GM23338 (cell line): ENCODE data around the gene PTGFR. TPM values are rescaled to one million over a fixed set of nuclear protein-coding genes. Genes with fewer than 3 reads are reported as not detected.

ENCODE experiments used
- ATAC-seq: fragments of 200-7000 bp; cut with Tn5 transposase; 3 replicates; pipeline ENCODE4 v1.9.1; 2020
- DNase-seq: peaks from one replicate; pipeline ENCODE4 v3.0.0-alpha.2; 2015; ENCODE audit warnings: low spot score
- H2AFZ ChIP-seq: fragments of 200-600 bp; sonication (generic); 2 replicates; pipeline ENCODE4 v1.8.0; 2016; ENCODE audit warnings: antibody characterized with exemption, mild to moderate bottlenecking, moderate library complexity
- H3F3A ChIP-seq: fragments of 200-600 bp; sonication (generic); replicated peaks from 2 replicates; pipeline ENCODE4 v1.8.0; 2017; ENCODE audit warnings: antibody characterized with exemption, mixed run types, low read depth
- H3K27ac ChIP-seq: fragments of 200-600 bp; sonication (generic); 2 replicates; pipeline ENCODE4 v1.6.1; 2016; ENCODE audit warnings: low read depth
- H3K27me3 ChIP-seq: fragments of 200-600 bp; sonication (generic); 2 replicates; pipeline ENCODE4 v1.8.0; 2016; ENCODE audit warnings: mild to moderate bottlenecking, mixed run types, moderate library complexity; ENCODE audit not compliant: insufficient read depth
- H3K36me3 ChIP-seq: fragments of 200-600 bp; sonication (generic); 2 replicates; pipeline ENCODE4 v1.8.0; 2016; ENCODE audit warnings: mild to moderate bottlenecking; ENCODE audit not compliant: insufficient read depth
- H3K4me1 ChIP-seq: fragments of 200-600 bp; sonication (generic); 2 replicates; pipeline ENCODE4 v1.8.0; 2016; ENCODE audit warnings: mild to moderate bottlenecking, moderate library complexity; ENCODE audit not compliant: insufficient read depth
- H3K4me2 ChIP-seq: fragments of 200-600 bp; sonication (generic); 2 replicates; pipeline ENCODE4 v1.7.1; 2017; ENCODE audit warnings: mixed run types
- H3K4me3 ChIP-seq: fragments of 200-600 bp; sonication (generic); 2 replicates; pipeline ENCODE4 v1.6.1; 2016; ENCODE audit warnings: mixed run types
- H3K79me2 ChIP-seq: fragments of 200-600 bp; sonication (generic); replicated peaks from 2 replicates; pipeline ENCODE4 v1.8.0; 2017; ENCODE audit warnings: mild to moderate bottlenecking; ENCODE audit not compliant: insufficient read depth
- H3K9me2 ChIP-seq: fragments of 200-600 bp; sonication (generic); 2 replicates; pipeline ENCODE4 v1.8.0; 2017; ENCODE audit not compliant: insufficient read depth
- H4K20me1 ChIP-seq: fragments of 200-600 bp; sonication (generic); replicated peaks from 2 replicates; pipeline ENCODE4 v1.8.0; 2017; ENCODE audit warnings: mild to moderate bottlenecking; ENCODE audit not compliant: insufficient read depth
- H3K27ac Mint-ChIP-seq: 2 replicates; pipeline ENCODE4 v1.8.0; 2020; ENCODE audit warnings: inconsistent platforms, mild to moderate bottlenecking, moderate library complexity, mixed read lengths
- H3K27me3 Mint-ChIP-seq: 3 replicates; pipeline ENCODE4 v1.8.0; 2022; ENCODE audit warnings: low read depth, mild to moderate bottlenecking, moderate library complexity, mixed read lengths, inconsistent platforms; ENCODE audit not compliant: insufficient read depth, poor library complexity
- H3K36me3 Mint-ChIP-seq: 3 replicates; pipeline ENCODE4 v1.8.0; 2021; ENCODE audit warnings: low read depth, mild to moderate bottlenecking, inconsistent platforms, moderate library complexity, mixed read lengths
- H3K4me1 Mint-ChIP-seq: 3 replicates; pipeline ENCODE4 v1.8.0; 2020; ENCODE audit warnings: mild to moderate bottlenecking, inconsistent platforms, mixed read lengths
- H3K4me3 Mint-ChIP-seq: 3 replicates; pipeline ENCODE4 v1.8.0; 2021; ENCODE audit warnings: moderate library complexity, mild to moderate bottlenecking, inconsistent platforms, mixed read lengths
- H3K9me3 Mint-ChIP-seq: 3 replicates; pipeline ENCODE4 v1.8.0; 2020; ENCODE audit warnings: moderate library complexity, mild to moderate bottlenecking, inconsistent platforms, mixed read lengths
- CREB1 ChIP-seq: fragments of 250-450 bp; sonication (Bioruptor Pico); IDR thresholded peaks from 2 replicates; pipeline ENCODE4 v1.5.0; 2020; ENCODE audit warnings: low read depth, mild to moderate bottlenecking, moderate library complexity
- EZH2phosphoT487 ChIP-seq: fragments of 200-600 bp; sonication (generic); IDR thresholded peaks from one replicate; pipeline ENCODE4 v1.8.1; 2018; ENCODE audit warnings: antibody characterized with exemption; ENCODE audit not compliant: unreplicated experiment
- JUNB ChIP-seq: IDR thresholded peaks from one replicate; pipeline ENCODE4 v1.6.1; 2016; ENCODE audit warnings: antibody characterized with exemption; ENCODE audit not compliant: unreplicated experiment
- NANOG ChIP-seq: IDR thresholded peaks from 2 replicates; pipeline ENCODE4 v1.6.1; 2016; ENCODE audit warnings: antibody characterized with exemption, borderline replicate concordance
- POLR2AphosphoS5 ChIP-seq: IDR thresholded peaks from 2 replicates; pipeline ENCODE4 v1.6.1; 2016; ENCODE audit warnings: antibody characterized with exemption, low read depth
- STAT1 ChIP-seq: IDR thresholded peaks from one replicate; pipeline ENCODE4 v1.6.1; 2016; ENCODE audit warnings: antibody characterized with exemption; ENCODE audit not compliant: unreplicated experiment
- ZNF114 ChIP-seq: fragments of 250-450 bp; sonication (Bioruptor Pico); IDR thresholded peaks from 2 replicates; pipeline ENCODE4 v1.5.0; 2020; ENCODE audit warnings: mild to moderate bottlenecking, moderate library complexity
- ZNF331 ChIP-seq: fragments of 250-450 bp; sonication (Bioruptor Pico); IDR thresholded peaks from 2 replicates; pipeline ENCODE4 v1.5.0; 2020; ENCODE audit warnings: low read depth, mild to moderate bottlenecking, moderate library complexity
- polyA plus RNA-seq: library from polyadenylated mRNA; unstranded; fragments of >200 nt; fragmentation: Nextera tagmentation; extraction: Ambion mirVana; gene quantifications from 2 replicates; pipeline ENCODE4 v1.2.1, GENCODE V29; 2016
- total RNA-seq: library from RNA; depleted of rRNA; stranded (reverse); fragments of >200 nt; shearing (Covaris generic); gene quantifications from 2 replicates; pipeline ENCODE4 v1.2.3, GENCODE V29; 2014
- TF ChIP-seq, protein P1 (sequence below), 2 experiments: fragments of 200-600 bp in 1 of 2; sonication (generic) in 1 of 2; conservative IDR thresholded peaks; 2 replicates each; pipeline versions ENCODE4 v1.5.1 to v1.6.1; 2016 to 2017; ENCODE audit warnings: antibody characterized with exemption in 2 of 2, low read depth in 2 of 2, mild to moderate bottlenecking in 2 of 2, moderate library complexity in 1 of 2
- TF ChIP-seq, protein P2 (sequence below): IDR thresholded peaks from 2 replicates; pipeline ENCODE4 v1.6.1; 2016; ENCODE audit warnings: antibody characterized with exemption

Gene PTGFR
- total and polyA plus RNA-seq, 2 experiments from 2014 or later = 0.24 TPM; not detected in 1

DNA sequence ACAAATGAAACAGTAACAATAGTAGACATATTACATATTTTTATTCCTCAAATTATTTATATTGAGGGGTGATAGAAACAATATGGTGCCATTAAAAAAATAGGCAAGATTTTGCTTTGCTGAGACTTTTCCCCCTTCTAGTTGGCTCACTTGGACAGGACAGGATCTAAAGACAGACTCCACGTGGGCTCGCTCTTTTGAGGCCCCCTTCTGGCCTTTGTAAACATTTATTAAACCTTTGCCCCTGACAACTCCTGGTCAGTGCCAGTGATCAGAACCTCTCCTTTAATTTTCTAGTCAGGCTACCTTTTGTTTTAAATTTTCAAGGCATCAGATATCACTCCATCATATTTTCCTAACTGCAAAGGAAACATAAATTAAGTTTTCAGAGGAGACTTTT, 79.8 kb downstream of the PTGFR start:
- no peaks in the 10 kb centered on the region for H3K4me1 Mint-ChIP-seq
- DNase-seq (peak; percentile 54), ATAC-seq (peak; percentile 67)
- H2AFZ ChIP-seq = no peak overlapping the region
- H3K4me3 ChIP-seq = no peak overlapping the region
- no peak for TF ChIP-seq EZH2phosphoT487
- TF ChIP-seq, protein P1, sequence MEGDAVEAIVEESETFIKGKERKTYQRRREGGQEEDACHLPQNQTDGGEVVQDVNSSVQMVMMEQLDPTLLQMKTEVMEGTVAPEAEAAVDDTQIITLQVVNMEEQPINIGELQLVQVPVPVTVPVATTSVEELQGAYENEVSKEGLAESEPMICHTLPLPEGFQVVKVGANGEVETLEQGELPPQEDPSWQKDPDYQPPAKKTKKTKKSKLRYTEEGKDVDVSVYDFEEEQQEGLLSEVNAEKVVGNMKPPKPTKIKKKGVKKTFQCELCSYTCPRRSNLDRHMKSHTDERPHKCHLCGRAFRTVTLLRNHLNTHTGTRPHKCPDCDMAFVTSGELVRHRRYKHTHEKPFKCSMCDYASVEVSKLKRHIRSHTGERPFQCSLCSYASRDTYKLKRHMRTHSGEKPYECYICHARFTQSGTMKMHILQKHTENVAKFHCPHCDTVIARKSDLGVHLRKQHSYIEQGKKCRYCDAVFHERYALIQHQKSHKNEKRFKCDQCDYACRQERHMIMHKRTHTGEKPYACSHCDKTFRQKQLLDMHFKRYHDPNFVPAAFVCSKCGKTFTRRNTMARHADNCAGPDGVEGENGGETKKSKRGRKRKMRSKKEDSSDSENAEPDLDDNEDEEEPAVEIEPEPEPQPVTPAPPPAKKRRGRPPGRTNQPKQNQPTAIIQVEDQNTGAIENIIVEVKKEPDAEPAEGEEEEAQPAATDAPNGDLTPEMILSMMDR (conservative IDR thresholded peaks at IDR 0.05; ENCODE audit: low read depth in 2 of 2) = peak; percentile 50 to 51
- H3K4me2 ChIP-seq = no peak overlapping the region
- no peak overlapping the region for H3K4me3 Mint-ChIP-seq
- no peak overlapping the region for H3K27ac ChIP-seq
- no peaks in the 10 kb centered on the region for H3K9me2 ChIP-seq
- H3K9me3 Mint-ChIP-seq = no peaks in the 10 kb centered on the region
- H3K36me3 Mint-ChIP-seq = no peaks in the 10 kb centered on the region
- no peaks in the 10 kb centered on the region for H3K27me3 Mint-ChIP-seq
- H3K36me3 ChIP-seq = no peaks in the 10 kb centered on the region
- H3F3A ChIP-seq = no peaks in the 10 kb centered on the region
- H3K4me1 ChIP-seq = no peaks in the 10 kb centered on the region
- no peaks in the 10 kb centered on the region for H3K27me3 ChIP-seq
- H3K79me2 ChIP-seq = no peaks in the 10 kb centered on the region
- H3K27ac Mint-ChIP-seq = no peak overlapping the region
- H4K20me1 ChIP-seq = no peaks in the 10 kb centered on the region

DNA sequence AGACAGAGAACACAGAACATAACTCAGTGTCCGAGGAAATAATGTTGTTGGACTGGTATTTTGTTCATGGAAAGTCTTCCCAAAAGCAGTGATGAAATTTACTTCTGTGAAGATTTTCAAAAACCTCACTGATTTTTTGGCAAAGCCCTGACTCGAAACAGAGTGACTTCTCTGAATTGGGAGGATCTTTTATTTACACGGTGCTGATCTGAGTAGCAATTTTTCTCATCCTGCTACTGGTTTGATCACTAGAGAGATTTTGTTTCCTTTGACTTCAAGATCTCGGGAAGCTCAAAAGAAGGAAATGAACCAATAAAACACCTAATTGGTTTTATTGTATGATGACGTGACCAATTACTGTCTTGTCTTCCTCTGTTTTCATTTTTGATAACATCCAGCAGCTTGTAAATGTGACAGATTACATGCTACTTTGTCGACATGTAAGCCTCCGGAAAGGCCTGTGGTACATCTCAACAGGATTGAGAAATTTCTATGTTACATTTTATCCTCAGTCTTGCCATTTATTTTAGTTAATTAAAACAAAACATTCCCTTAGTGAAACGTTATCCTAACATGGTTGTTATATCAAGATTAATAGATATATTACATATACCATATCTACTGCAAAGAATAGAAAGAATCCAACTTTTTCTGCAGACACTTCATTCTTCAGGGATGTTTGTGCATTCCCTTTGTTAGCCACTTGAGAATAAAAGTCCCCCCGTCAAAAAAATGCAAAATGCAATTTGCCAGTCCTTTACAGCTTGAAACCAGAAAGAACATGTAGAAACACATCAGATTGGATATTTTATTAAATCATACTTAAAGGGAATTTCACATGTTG, 86.7 kb downstream of the PTGFR start:
- Mint-ChIP-seq H3K27me3 (peaks cover 3% of the 10 kb centered on the region), H3K4me3 (no peak overlapping the region), H3K36me3 (no peaks in the 10 kb centered on the region), H3K4me1 (no peaks in the 10 kb centered on the region), H3K9me3 (no peaks in the 10 kb centered on the region), H3K27ac (no peak overlapping the region)
- H2AFZ ChIP-seq = no peak overlapping the region
- DNase-seq (no peak), ATAC-seq (no peak)
- H4K20me1 ChIP-seq = no peaks in the 10 kb centered on the region
- H3K27ac ChIP-seq = no peak overlapping the region
- H3K9me2 ChIP-seq = no peaks in the 10 kb centered on the region
- H3K4me3 ChIP-seq = no peak overlapping the region
- no peaks in the 10 kb centered on the region for H3F3A ChIP-seq
- H3K27me3 ChIP-seq = no peaks in the 10 kb centered on the region
- H3K4me2 ChIP-seq = no peak overlapping the region
- H3K79me2 ChIP-seq = no peaks in the 10 kb centered on the region
- no peaks in the 10 kb centered on the region for H3K36me3 ChIP-seq
- H3K4me1 ChIP-seq = no peaks in the 10 kb centered on the region
- TF ChIP-seq, protein P1 (conservative IDR thresholded peaks at IDR 0.05; ENCODE audit: low read depth in 2 of 2) = no peak
- TF ChIP-seq ZNF331 (no peak), JUNB (no peak), STAT1 (no peak), POLR2AphosphoS5 (no peak), CREB1 (CRISPR knock-in tag) (no peak), EZH2phosphoT487 (no peak), ZNF114 (no peak), NANOG (no peak)
- TF ChIP-seq, protein P2, sequence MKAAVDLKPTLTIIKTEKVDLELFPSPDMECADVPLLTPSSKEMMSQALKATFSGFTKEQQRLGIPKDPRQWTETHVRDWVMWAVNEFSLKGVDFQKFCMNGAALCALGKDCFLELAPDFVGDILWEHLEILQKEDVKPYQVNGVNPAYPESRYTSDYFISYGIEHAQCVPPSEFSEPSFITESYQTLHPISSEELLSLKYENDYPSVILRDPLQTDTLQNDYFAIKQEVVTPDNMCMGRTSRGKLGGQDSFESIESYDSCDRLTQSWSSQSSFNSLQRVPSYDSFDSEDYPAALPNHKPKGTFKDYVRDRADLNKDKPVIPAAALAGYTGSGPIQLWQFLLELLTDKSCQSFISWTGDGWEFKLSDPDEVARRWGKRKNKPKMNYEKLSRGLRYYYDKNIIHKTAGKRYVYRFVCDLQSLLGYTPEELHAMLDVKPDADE = no peak
